Measurements from ENCODE around the gene BRMS1L. TPM values are rescaled to one million over a fixed set of nuclear protein-coding genes. Genes with fewer than 3 reads are reported as not detected.

Gene BRMS1L
- total and polyA plus RNA-seq, 9 of the 15 experiments (the other 6 are each of a cell fraction or from before 2014, with no cell fraction given), result 1.2 to 4.7 (median 3.3) TPM

DNA sequence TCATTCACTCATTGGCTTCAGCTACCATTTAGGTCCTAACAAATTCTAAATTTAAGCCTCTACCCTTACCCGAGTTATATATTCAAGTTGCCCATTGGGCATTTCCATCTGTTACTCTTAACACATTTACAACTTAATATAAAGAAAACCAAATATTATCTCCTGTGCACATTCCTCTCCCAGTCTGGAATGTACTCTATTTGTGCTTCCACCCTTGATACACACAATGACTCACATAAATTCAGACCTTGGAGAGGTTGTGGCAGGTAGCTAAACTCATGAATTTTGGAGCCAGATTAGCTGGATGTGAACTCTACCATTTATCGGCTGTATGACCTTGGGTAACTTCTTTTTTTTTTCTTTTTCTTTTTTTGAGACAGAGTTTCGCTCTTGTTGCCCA lies 51.1 kb downstream of the BRMS1L start (continued):
- TF ChIP-seq ZNF280A (IDR thresholded peaks at IDR 0.05; ENCODE audit: low read depth, partially characterized antibody), result no peak
- TF ChIP-seq MTA2 (IDR thresholded peaks at IDR 0.05; ENCODE audit: low read depth), result no peak
- TF ChIP-seq KDM2B (CRISPR knock-in tag; IDR thresholded peaks at IDR 0.05), result no peak
- TF ChIP-seq DPF2 (IDR thresholded peaks at IDR 0.05), result no peak
- TF ChIP-seq ZNF79 (CRISPR knock-in tag; IDR thresholded peaks at IDR 0.05; ENCODE audit: low read depth), result no peak
- no peak for TF ChIP-seq ZC3H8 (IDR thresholded peaks at IDR 0.05)
- TF ChIP-seq ILK (tag; IDR thresholded peaks at IDR 0.05; ENCODE audit: borderline replicate concordance, low read depth), result no peak
- no peak for TF ChIP-seq SP2 (IDR thresholded peaks at IDR 0.05; ENCODE audit: extremely low read depth, low read depth, low read length, poor library complexity, severe bottlenecking)
- no peak for TF ChIP-seq TAF15 (IDR thresholded peaks at IDR 0.05; ENCODE audit: low read depth, low read length)

Measured in K562 (cell line).